GM06990 (cell line): ENCODE data around the gene PRPF39.

Source experiments
- DNase-seq: peaks from one replicate; pipeline ENCODE4 v3.0.0-alpha.2; 2011; ENCODE audit not compliant: insufficient read length; ENCODE audit errors: extremely low read depth
- H3K27me3 ChIP-seq: replicated peaks from 2 replicates; pipeline ENCODE4 v1.6.0; 2011; ENCODE audit warnings: low read length; ENCODE audit not compliant: control insufficient read depth, insufficient read depth
- H3K36me3 ChIP-seq: 2 replicates; pipeline ENCODE4 v1.5.1; 2011; ENCODE audit warnings: low read length; ENCODE audit not compliant: control insufficient read depth, insufficient read depth
- H3K4me3 ChIP-seq: replicated peaks from 2 replicates; pipeline ENCODE4 v1.5.1; 2011; ENCODE audit warnings: low read depth, mild to moderate bottlenecking, control low read depth, low read length
- CTCF ChIP-seq: IDR thresholded peaks from 2 replicates; pipeline ENCODE4 v1.5.1; 2011; ENCODE audit warnings: low read length, control low read depth, mild to moderate bottlenecking, inconsistent platforms; ENCODE audit not compliant: insufficient read depth, poor library complexity, severe bottlenecking

PRPF39 gene, protein sequence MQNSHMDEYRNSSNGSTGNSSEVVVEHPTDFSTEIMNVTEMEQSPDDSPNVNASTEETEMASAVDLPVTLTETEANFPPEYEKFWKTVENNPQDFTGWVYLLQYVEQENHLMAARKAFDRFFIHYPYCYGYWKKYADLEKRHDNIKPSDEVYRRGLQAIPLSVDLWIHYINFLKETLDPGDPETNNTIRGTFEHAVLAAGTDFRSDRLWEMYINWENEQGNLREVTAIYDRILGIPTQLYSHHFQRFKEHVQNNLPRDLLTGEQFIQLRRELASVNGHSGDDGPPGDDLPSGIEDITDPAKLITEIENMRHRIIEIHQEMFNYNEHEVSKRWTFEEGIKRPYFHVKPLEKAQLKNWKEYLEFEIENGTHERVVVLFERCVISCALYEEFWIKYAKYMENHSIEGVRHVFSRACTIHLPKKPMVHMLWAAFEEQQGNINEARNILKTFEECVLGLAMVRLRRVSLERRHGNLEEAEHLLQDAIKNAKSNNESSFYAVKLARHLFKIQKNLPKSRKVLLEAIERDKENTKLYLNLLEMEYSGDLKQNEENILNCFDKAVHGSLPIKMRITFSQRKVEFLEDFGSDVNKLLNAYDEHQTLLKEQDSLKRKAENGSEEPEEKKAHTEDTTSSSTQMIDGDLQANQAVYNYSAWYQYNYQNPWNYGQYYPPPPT

GRCh38 chr14:45083976-45084722 is at the start of gene PRPF39:
Gene PRPF39 (plus strand): TSS chr14:45084116. CDS start chr14:45095240, 11,124 bp downstream.
- TF ChIP-seq CTCF, result no peak
- Histone ChIP-seq H3K4me3 (peak within 1 kb of the TSS; percentile 74), H3K27me3 (no peaks in the 10 kb centered on the region), H3K36me3 (no peaks in the 10 kb centered on the region)
- peak; percentile 95 for DNase-seq

DNA sequence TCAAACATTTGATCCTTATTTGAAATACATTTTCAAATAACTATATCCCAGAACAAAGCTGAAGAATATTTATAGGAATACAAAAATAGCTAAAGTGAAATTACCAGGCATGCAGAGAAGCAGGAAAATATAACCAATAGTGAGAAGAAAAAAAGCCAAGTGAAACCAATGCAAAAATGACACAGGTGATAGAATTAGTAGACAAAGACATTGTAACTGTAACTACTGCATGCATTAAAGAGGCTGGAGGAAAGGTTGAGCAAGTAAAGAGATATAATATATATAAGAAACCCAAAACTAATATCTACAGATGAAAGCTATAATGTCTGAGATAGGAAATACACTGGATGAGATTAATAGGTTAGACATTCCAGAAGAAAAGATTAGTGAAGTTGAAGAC is 49.2 kb upstream of the PRPF39 start:
- no peak for DNase-seq
- H3K27me3 ChIP-seq, result no peaks in the 10 kb centered on the region
- no peak for TF ChIP-seq CTCF
- H3K36me3 ChIP-seq, result peaks cover 12% of the 10 kb centered on the region
- no peak overlapping the region for H3K4me3 ChIP-seq

- no peak for DNase-seq
- Histone ChIP-seq H3K36me3 (peaks cover 12% of the 10 kb centered on the region), H3K27me3 (no peaks in the 10 kb centered on the region), H3K4me3 (no peak overlapping the region)
- no peak for TF ChIP-seq CTCF
Measured at GRCh38 chr14:45038256-45038655, 45.7 kb upstream of the PRPF39 start.

GRCh38 chr14:45038865-45039264 is 45.1 kb upstream of the PRPF39 start:
- TF ChIP-seq CTCF, result no peak

DNA sequence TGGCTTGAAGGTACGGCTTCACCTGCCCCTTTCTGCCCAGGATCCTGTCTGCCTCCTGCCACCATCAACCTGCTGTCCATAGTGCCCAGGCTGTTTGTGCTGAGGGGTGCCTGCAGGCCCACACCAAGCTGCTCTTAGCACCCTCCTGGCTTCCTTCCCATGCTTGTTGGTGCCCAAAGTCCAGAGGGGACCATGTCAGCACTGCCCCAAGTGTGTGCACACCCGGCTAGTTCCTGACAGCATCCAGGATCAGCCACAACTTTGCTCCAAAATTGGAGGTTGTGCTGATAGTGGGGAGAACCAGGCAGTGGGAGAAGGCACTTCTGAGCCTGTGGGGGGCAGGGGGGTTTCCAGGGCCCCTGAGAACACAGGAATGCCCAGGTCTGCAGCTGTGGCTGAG is 44.5 kb upstream of the PRPF39 start:
- no peak for TF ChIP-seq CTCF
- H3K4me3 ChIP-seq, result no peak overlapping the region

More at GRCh38 chr14:45038865-45039264, 45.1 kb upstream of the PRPF39 start:
- no peaks in the 10 kb centered on the region for H3K27me3 ChIP-seq
- peaks cover 12% of the 10 kb centered on the region for H3K36me3 ChIP-seq
- DNase-seq, result no peak
- H3K4me3 ChIP-seq, result no peak overlapping the region

More for the DNA sequence above, 44.5 kb upstream of the PRPF39 start:
- Histone ChIP-seq H3K36me3 (peaks cover 12% of the 10 kb centered on the region), H3K27me3 (no peaks in the 10 kb centered on the region)
- no peak for DNase-seq
